SK-N-MC (cell line): ENCODE measurements around the gene ARMH1.

ENCODE experiments used
- EZH2 ChIP-seq: fragments of 200-600 bp; sonication (generic); IDR thresholded peaks from one replicate; pipeline ENCODE4 v1.6.1; 2017; ENCODE audit warnings: antibody characterized with exemption
- FOXP2 ChIP-seq: optimal IDR thresholded peaks from 2 replicates; pipeline ENCODE3; 2011; ENCODE audit warnings: mild to moderate bottlenecking, moderate library complexity; ENCODE audit not compliant: insufficient read depth; ENCODE audit errors: extremely low read length, control extremely low read depth
- POLR2AphosphoS5 ChIP-seq: IDR thresholded peaks from 2 replicates; pipeline ENCODE4 v1.6.1; 2012; ENCODE audit warnings: mild to moderate bottlenecking, low read depth, low read length, borderline replicate concordance

- no peak for TF ChIP-seq POLR2AphosphoS5
- no peak for TF ChIP-seq EZH2
- TF ChIP-seq FOXP2: no peak
These were observed 59.3 kb downstream of the ARMH1 start for GRCh38 chr1:44733784-44734183.
